Activated naive CD8-positive, alpha-beta T cell (primary cell): ENCODE results near the gene TRERF1.

Experiments
- H3K27ac Mint-ChIP-seq: one replicate; pipeline ENCODE4 v1.8.0; 2021; ENCODE audit warnings: mixed read lengths
- H3K27me3 Mint-ChIP-seq: one replicate; pipeline ENCODE4 v1.8.0; 2021; ENCODE audit warnings: mixed read lengths
- H3K36me3 Mint-ChIP-seq: one replicate; pipeline ENCODE4 v1.8.0; 2021; ENCODE audit warnings: mixed read lengths
- H3K4me1 Mint-ChIP-seq: one replicate; pipeline ENCODE4 v1.8.0; 2021; ENCODE audit warnings: low read depth, mixed read lengths
- H3K4me3 Mint-ChIP-seq: one replicate; pipeline ENCODE4 v1.8.0; 2021; ENCODE audit warnings: mild to moderate bottlenecking, mixed read lengths
- H3K9me3 Mint-ChIP-seq: one replicate; pipeline ENCODE4 v1.8.0; 2021; ENCODE audit warnings: low read depth, mixed read lengths

Gene TRERF1

DNA sequence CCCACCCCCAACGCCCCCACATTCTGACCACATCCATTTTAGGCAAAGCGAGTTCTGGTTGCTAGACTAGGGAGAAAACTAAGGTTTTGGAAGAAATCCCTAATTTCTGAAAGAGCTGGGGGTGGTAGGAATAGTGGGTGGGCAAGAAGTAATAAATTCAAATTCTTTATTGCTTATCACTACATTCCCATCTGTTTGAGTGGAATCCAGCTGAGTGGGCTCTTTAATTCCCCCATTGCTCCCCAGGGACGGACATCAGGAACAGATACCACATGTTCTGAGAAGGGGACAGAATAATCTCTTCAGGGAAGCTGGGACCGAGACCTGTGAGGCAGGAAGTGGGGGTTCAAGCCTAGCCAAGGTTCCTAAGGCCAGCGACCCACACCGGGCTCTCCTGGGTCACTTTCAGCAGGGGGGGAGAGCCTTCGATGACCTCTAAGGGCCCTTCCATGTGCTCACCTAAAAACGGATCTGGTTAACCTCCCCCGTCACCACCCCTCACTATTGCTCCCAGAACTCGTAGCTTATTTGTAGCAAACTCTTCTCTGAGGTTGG, 191.8 kb downstream of the TRERF1 start:
- Mint-ChIP-seq H3K9me3 (no peaks in the 10 kb centered on the region), H3K27ac (no peak overlapping the region), H3K27me3 (no peaks in the 10 kb centered on the region), H3K36me3 (peaks cover 6% of the 10 kb centered on the region), H3K4me1 (peaks cover 7% of the 10 kb centered on the region), H3K4me3 (no peak overlapping the region)

DNA sequence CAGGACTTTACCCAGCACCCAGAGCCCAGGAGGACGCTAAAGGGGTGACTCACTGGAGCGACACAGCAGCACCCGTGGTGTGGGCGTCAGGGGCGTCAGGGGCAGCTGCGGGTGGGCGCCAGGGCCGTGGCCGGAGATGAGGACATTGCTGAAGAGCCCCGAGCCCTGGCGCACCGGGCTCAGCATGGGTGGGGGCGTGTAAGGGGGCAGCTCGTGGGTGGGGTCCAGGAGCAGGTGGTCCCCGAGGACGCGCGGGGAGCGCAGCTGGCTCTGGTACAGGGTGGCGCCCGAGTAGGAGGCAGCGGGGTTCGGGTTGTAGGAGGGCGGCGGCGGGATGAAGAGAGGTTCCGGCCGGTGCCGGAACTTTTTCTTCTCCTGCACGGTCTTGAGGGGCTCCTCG, 192.4 kb downstream of the TRERF1 start:
- Mint-ChIP-seq H3K9me3 (no peaks in the 10 kb centered on the region), H3K27ac (no peak overlapping the region), H3K27me3 (no peaks in the 10 kb centered on the region), H3K4me1 (peaks cover 7% of the 10 kb centered on the region), H3K36me3 (peaks cover 6% of the 10 kb centered on the region), H3K4me3 (no peak overlapping the region)

DNA sequence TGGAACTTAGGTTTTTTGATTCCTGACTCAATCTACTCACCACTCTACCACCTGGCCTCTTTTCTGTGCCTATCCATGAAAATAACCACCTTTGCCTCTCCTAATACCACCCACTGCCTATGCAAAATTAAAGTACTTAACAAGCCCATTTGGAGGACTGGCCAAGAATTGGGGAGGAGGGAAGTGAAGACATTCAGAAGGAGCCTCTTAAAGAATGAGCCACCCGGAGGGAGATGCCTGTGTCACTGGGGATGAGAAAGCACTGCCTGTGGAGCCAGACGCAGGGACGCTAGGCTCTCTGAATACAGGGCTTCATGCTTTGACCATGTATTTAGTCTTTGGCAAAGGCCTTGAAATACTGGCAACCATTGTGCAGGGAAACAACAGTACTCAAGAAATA, 194.1 kb downstream of the TRERF1 start:
- Mint-ChIP-seq H3K27ac (no peak overlapping the region), H3K4me1 (peaks cover 7% of the 10 kb centered on the region), H3K4me3 (no peak overlapping the region), H3K9me3 (no peaks in the 10 kb centered on the region), H3K36me3 (peaks cover 6% of the 10 kb centered on the region), H3K27me3 (no peaks in the 10 kb centered on the region)

DNA sequence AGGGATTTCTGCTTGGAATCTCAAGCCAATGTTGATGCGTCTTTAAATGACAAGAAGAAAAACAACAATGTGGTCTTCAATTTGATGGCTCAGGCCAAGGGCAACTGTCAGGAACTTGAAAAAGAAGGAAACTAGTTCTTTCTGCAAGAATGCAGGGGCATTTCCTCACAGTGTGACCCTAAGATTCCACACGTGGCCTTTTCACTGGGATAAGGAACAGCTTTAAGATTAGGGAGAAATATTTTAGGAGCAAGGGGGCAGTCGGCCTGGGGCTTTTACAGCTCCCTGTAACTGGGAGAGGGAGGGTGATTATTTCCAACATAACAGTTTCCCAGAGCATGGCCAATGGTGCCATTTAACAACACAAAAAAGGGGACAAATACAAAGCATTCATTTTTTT, 194.7 kb downstream of the TRERF1 start:
- no peak overlapping the region for H3K27ac Mint-ChIP-seq
- H3K9me3 Mint-ChIP-seq = no peaks in the 10 kb centered on the region
- peaks cover 7% of the 10 kb centered on the region for H3K4me1 Mint-ChIP-seq
- H3K36me3 Mint-ChIP-seq = peaks cover 4% of the 10 kb centered on the region
- H3K27me3 Mint-ChIP-seq = no peaks in the 10 kb centered on the region
- H3K4me3 Mint-ChIP-seq = no peak overlapping the region

DNA sequence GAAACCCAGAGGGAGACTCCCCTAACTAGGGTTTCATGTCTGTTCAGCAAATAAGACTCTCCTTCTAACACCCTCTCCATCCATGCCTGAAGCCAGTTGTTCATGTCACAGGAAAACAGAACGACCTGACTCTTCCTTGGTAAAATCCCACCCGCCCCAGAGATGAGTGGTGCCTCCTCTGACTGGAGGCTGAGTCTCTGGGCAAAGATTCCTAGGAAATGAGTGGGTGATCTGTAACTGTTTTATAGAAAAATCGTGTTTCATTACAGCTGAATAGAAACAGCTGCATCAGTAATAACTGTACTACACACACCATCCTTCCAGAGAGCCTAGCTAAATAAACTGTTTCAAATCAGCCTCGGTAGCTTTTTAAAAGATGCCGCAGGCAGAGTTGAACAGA, 196.7 kb downstream of the TRERF1 start:
- H3K27me3 Mint-ChIP-seq = no peaks in the 10 kb centered on the region
- H3K9me3 Mint-ChIP-seq = no peaks in the 10 kb centered on the region
- H3K36me3 Mint-ChIP-seq = peaks cover 5% of the 10 kb centered on the region
- H3K27ac Mint-ChIP-seq = no peak overlapping the region
- peaks cover 1% of the 10 kb centered on the region for H3K4me1 Mint-ChIP-seq
- H3K4me3 Mint-ChIP-seq = no peak overlapping the region

DNA sequence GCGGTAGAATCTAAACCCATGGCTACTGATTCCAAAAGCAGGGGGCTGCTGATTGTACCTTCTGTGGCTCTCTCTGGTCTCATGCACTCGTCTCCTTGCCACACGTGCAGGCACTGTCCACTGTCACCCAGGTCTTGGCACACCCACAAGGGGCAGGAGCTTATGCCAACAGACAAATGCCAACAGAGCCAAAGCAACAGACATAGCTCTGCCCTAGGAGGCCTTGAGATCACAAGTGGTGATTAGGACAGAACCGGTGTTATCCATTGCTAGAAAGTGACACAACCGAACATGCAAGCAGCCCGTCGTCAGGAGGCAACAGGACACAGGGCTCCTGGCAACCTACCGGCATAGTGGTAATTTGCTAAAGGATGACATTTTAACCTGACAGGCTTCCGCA, 197.2 kb downstream of the TRERF1 start:
- Mint-ChIP-seq H3K9me3 (no peaks in the 10 kb centered on the region), H3K27me3 (no peaks in the 10 kb centered on the region), H3K4me3 (no peak overlapping the region), H3K4me1 (peaks cover 1% of the 10 kb centered on the region), H3K36me3 (peaks cover 5% of the 10 kb centered on the region), H3K27ac (no peak overlapping the region)

DNA sequence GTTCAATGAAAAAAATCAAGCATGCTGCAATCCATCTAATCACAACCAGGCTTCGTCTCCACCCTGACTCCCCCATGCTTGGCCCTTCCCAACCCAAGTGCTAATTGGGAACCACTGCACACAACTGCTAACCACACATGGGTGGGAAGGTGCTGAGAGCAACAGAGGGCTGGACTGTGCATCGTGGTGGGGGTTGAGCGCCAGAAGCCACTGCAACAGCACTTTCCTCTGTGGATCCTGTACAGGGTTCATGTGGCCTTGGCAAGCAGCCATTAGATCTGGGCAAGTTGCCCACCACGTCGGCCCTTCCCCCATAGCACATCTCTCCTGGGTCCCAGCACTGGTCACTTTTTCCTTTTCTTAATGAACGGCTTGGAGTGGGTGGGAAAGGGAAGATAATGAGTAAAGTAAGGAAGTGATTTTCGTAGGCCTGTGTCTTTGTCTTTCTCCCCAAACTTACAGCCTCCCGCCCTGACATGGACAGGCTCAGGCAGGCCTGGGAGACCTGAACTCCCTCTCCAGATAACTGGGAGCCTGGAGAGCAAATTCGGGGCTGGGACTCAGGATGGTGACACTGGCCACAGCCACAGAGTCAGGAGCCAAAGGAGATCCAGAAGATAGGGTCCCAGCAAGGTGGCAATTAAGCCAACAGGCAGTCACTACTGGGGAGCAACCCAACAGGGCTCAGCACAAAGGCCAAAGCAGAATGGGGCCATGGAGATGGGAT, 199.7 kb downstream of the TRERF1 start:
- Mint-ChIP-seq H3K4me3 (no peak overlapping the region), H3K27ac (no peak overlapping the region), H3K27me3 (no peaks in the 10 kb centered on the region), H3K9me3 (no peaks in the 10 kb centered on the region), H3K36me3 (peaks cover 5% of the 10 kb centered on the region), H3K4me1 (peaks cover 1% of the 10 kb centered on the region)

DNA sequence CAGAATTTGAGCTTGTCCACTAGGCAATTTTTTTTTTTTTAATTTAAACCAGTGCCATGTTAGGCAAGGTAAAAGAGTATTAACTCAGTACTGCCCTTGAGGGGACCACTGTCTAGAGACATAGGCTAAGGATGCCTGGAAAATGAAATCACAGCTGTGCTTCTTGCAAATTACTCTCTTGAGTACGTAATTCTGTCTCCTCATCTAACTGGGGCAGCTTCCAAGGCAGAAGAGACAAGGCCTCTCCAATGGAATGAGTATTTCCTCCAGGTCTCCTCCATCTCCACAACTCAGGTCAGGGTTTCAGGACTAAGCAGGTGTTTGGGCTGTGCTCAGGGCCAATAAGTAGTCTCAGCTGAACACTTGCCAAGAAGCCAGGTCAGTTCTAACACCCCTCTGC, 200.2 kb downstream of the TRERF1 start:
- Mint-ChIP-seq H3K27ac (no peak overlapping the region), H3K4me3 (no peak overlapping the region), H3K4me1 (peaks cover 1% of the 10 kb centered on the region), H3K36me3 (peaks cover 5% of the 10 kb centered on the region), H3K27me3 (no peaks in the 10 kb centered on the region), H3K9me3 (no peaks in the 10 kb centered on the region)

DNA sequence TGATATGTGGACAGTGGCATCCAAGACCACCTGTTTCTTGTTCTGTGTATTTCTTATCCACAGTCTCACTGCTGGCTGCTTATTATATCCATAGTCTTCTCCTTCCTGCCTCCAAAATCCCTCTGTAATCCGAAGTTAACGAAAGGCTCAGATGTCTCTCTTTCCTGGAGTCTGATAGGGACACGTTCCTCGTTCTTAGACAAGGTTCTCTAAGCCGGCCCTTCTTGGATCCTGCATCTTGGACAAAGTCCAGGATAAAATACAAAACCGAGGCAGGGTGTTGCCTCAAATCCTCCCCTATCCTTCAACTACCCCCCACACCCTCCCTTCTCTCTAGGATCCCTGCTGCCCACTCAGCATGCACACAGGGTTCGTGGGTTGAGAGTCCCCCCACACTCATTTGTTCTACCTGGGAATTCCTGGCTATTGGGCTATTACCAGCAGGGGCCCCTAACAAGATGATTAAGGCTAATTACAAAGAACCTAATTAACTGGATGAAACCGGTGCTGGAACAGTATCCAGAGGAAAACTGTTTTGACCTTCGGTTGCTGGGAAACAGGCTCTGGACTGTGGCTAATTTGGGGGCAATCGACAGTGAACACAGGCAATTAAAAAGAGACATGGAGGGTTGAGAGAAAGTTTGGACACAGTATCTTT, 201.3 kb downstream of the TRERF1 start:
- no peak overlapping the region for H3K4me3 Mint-ChIP-seq
- peaks cover 1% of the 10 kb centered on the region for H3K4me1 Mint-ChIP-seq
- H3K27me3 Mint-ChIP-seq = no peaks in the 10 kb centered on the region
- H3K36me3 Mint-ChIP-seq = peaks cover 5% of the 10 kb centered on the region
- no peak overlapping the region for H3K27ac Mint-ChIP-seq
- no peaks in the 10 kb centered on the region for H3K9me3 Mint-ChIP-seq

DNA sequence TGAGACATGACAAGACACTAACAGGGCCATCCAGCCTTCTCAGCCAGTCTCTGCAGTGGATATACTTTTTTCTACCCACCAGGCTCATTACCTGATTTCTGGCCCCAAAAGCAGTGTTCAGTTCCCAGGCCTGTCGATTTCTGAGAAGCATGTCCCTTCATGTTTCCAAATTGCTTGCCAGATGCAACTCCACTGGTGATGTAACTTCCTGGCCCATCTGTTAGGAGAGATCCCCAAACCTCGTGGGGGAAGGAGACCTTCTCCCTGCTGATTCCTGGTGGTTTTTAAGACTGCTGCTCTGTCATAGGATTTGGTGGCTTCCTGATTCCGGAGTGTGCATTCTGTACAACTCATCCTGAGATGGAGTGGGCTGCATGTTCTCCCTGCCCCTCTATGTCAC, 202.4 kb downstream of the TRERF1 start:
- Mint-ChIP-seq H3K36me3 (peaks cover 7% of the 10 kb centered on the region), H3K27me3 (no peaks in the 10 kb centered on the region), H3K9me3 (no peaks in the 10 kb centered on the region), H3K27ac (no peak overlapping the region), H3K4me3 (no peak overlapping the region), H3K4me1 (peaks cover 1% of the 10 kb centered on the region)

DNA sequence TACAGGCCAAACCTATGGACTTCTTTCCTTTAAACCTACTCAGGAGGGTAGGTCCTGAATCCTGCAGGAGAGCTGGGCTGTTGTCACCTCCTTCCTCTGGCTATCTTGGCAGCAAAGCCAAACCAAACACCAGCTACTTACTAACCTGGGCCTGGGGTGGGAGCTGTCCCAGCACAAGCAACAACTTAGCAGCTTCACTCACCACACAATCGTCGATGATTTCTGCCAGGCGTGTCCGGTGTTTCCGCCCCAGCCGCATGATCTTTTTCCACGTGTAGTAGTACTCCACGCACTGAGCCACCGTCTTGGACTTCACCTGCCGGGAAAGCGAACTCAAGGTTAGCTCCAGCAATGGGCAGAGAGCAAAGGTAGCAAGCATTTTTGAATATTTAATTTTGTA, 208.7 kb downstream of the TRERF1 start:
- Mint-ChIP-seq H3K9me3 (no peaks in the 10 kb centered on the region), H3K36me3 (peaks cover 5% of the 10 kb centered on the region)

DNA sequence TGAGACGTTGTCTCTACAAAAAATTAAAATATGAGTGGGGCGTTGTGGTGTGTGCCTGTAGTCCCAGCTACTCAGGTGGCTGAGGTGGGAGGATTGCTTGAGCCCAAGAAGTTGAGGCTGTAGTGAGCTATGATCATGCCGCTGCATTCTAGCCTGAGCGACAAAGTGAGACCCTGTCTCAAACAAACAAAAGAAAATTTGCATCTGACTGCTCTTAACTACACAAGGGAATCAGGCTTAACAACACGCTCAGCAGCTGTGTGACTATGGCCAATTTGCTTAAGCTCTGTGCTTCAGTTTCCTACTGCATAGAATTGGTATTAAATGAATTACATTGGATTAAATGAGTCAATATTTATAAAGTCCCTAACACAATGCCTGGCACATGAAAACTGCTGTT, 209.8 kb downstream of the TRERF1 start:
- Mint-ChIP-seq H3K27me3 (no peaks in the 10 kb centered on the region), H3K9me3 (no peaks in the 10 kb centered on the region), H3K4me1 (no peaks in the 10 kb centered on the region), H3K4me3 (no peak overlapping the region), H3K27ac (no peak overlapping the region), H3K36me3 (peaks cover 5% of the 10 kb centered on the region)

More for the DNA sequence above, 208.7 kb downstream of the TRERF1 start:
- H3K4me1 Mint-ChIP-seq = no peaks in the 10 kb centered on the region
- H3K27me3 Mint-ChIP-seq = no peaks in the 10 kb centered on the region
- no peak overlapping the region for H3K4me3 Mint-ChIP-seq
- no peak overlapping the region for H3K27ac Mint-ChIP-seq

DNA sequence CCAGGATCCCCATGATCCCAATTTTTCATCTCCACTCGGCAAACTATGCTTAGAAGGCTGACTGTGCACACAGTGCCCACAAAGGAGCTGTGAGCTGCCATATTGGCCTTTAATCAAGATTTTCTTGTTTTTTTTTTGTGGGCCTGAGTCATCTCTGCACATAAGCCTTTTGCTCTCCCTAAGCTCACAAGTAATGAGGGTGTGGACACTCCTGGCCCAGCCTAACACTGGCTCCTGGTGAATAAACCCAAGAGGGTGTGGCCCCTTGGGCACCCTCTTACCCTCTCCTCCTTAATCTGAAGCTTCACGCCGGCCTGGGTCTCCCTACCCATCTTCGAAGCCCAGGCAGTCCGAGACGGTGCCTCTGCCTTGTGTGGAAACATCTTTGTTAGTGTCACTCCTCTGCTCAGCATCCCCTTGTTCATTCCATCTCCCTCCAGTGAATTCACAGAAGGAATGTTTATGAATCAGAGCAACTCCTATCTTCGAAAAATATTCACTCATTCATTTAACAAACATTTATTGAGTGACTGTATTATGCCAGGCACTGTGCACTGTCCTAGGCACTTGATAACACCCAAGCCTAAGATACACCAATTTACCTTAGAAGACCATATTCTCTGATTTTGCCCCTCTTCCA, 211.9 kb downstream of the TRERF1 start:
- Mint-ChIP-seq H3K36me3 (peaks cover 10% of the 10 kb centered on the region), H3K4me3 (no peak overlapping the region), H3K4me1 (no peaks in the 10 kb centered on the region), H3K27me3 (no peaks in the 10 kb centered on the region), H3K27ac (no peak overlapping the region), H3K9me3 (no peaks in the 10 kb centered on the region)

DNA sequence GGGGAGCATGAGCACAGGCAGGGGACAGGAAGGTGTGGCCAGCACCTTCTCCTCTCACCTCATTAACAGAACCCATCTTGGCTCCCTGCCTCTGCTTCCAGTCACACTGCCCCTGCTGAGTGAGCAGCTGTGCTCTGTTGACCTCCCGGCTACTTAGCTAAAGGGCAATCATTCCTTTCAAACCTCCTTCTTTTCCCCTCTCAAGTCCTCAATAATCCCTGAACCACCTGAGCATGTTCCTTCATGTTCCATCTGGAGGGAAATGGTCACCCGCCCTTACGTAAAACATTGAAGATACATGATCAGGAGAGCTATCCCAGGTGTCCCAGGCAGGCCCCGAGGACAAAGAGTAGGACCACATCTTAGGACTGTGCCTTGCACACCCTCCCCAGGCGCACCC, 212.4 kb downstream of the TRERF1 start:
- H3K9me3 Mint-ChIP-seq = no peaks in the 10 kb centered on the region
- peaks cover 10% of the 10 kb centered on the region for H3K36me3 Mint-ChIP-seq
- no peak overlapping the region for H3K4me3 Mint-ChIP-seq
- H3K27ac Mint-ChIP-seq = no peak overlapping the region
- no peaks in the 10 kb centered on the region for H3K4me1 Mint-ChIP-seq
- no peaks in the 10 kb centered on the region for H3K27me3 Mint-ChIP-seq

DNA sequence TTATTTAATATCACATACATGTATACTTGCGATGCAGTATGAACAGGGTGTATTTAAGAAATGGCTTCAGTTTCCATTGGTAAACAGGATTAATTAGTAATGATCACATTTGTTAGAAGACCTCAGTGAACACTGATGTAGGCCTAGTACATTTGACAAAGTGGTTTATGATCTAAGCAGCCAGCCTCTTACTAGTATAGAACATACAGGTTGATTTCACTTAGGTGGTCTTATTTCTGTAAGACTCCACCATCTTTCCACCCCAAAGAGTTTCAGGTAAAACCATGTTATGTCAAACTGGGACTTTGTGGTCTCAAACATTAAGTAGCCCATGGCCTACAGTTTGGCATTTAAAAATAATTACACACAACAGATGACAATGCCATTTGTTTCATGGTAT, 213.9 kb downstream of the TRERF1 start:
- peaks cover 10% of the 10 kb centered on the region for H3K36me3 Mint-ChIP-seq
- H3K4me3 Mint-ChIP-seq = no peak overlapping the region
- H3K9me3 Mint-ChIP-seq = no peaks in the 10 kb centered on the region
- no peaks in the 10 kb centered on the region for H3K27me3 Mint-ChIP-seq
- no peak overlapping the region for H3K27ac Mint-ChIP-seq
- H3K4me1 Mint-ChIP-seq = no peaks in the 10 kb centered on the region
